ENCODE results near the gene CEMIP. TPM values are rescaled to one million over a fixed set of nuclear protein-coding genes. Genes with fewer than 3 reads are reported as not detected.

Gene CEMIP
- total and polyA plus RNA-seq, 2 of the 13 experiments (the other 11 are each of a cell fraction or from before 2014, with no cell fraction given), result 4.3 to 28.5 TPM

GRCh38 chr15:80804970-80805495 lies 25.9 kb downstream of the CEMIP start (continued):
- TF ChIP-seq FOXJ3 (CRISPR knock-in tag; IDR thresholded peaks at IDR 0.05; ENCODE audit: borderline replicate concordance) (peak; percentile 75), ATM (IDR thresholded peaks at IDR 0.05; ENCODE audit: borderline replicate concordance) (no peak), TMF1 (CRISPR knock-in tag; IDR thresholded peaks at IDR 0.05; ENCODE audit: low read depth) (no peak), ZNF512B (CRISPR knock-in tag; IDR thresholded peaks at IDR 0.05; ENCODE audit: borderline replicate concordance) (0 out of 2 replicates have a peak, but pooled peaks have one; percentile 77), KDM3A (CRISPR knock-in tag; IDR thresholded peaks at IDR 0.05; ENCODE audit: low read depth) (no peak), EHMT2 (IDR thresholded peaks at IDR 0.05; ENCODE audit: borderline replicate concordance, low read depth, low read length) (no peak), CCDC6 (CRISPR knock-in tag; IDR thresholded peaks at IDR 0.05) (no peak; the same call in 1 of the 2 replicates), ZNF510 (CRISPR knock-in tag; IDR thresholded peaks at IDR 0.05; ENCODE audit: low read depth) (0 out of 2 replicates have a peak, but pooled peaks have one; percentile 52), GPBP1L1 (CRISPR knock-in tag; IDR thresholded peaks at IDR 0.05) (no peak), RFX5 (IDR thresholded peaks at IDR 0.05; ENCODE audit: low read depth, low read length) (no peak), ZNF343 (CRISPR knock-in tag; IDR thresholded peaks at IDR 0.05) (peak; percentile 83; the same call in 1 of the 2 replicates), DPF2 (CRISPR knock-in tag; IDR thresholded peaks at IDR 0.05; ENCODE audit: borderline replicate concordance, low read depth) (peak; percentile 79), ZNF10 (CRISPR knock-in tag; IDR thresholded peaks at IDR 0.05; ENCODE audit: borderline replicate concordance, low read depth) (no peak), ARID5B (CRISPR knock-in tag; IDR thresholded peaks at IDR 0.05) (peak; percentile 89; the same call in 1 of the 2 replicates), SIN3A (IDR thresholded peaks at IDR 0.05; ENCODE audit: borderline replicate concordance, low read depth, low read length) (no peak), STAG1 (CRISPR knock-in tag; IDR thresholded peaks at IDR 0.05) (peak; percentile 20; the same call in 1 of the 2 replicates), ZNF180 (CRISPR knock-in tag; IDR thresholded peaks at IDR 0.05; ENCODE audit: borderline replicate concordance, low read depth) (no peak), RARA (CRISPR knock-in tag; IDR thresholded peaks at IDR 0.05) (peak; percentile 73), ZSCAN30 (CRISPR knock-in tag; IDR thresholded peaks at IDR 0.05) (no peak), ZBTB33 (CRISPR knock-in tag; IDR thresholded peaks at IDR 0.05) (no peak)
